Right renal pelvis (tissue), 4 donors: ENCODE data around the gene POU2F1. TPM values are rescaled to one million over a fixed set of nuclear protein-coding genes. Genes with fewer than 3 reads are reported as not detected.
A peak's percentile ranks its signal among the peaks of the same experiment; 100 is the strongest.

Experiments
- DNase-seq, 4 donors: peaks; one replicate each; pipeline ENCODE4 v3.0.0-alpha.2; 2013; ENCODE audit warnings: low read depth in 4 of 4, low spot score in 3 of 4, missing footprints in 1 of 4
- polyA plus RNA-seq, 4 donors: library from polyadenylated mRNA; unstranded; fragments of 120-200 nt; gene quantifications; one replicate each; pipeline ENCODE4 v1.2.1, GENCODE V29; 2013; ENCODE audit not compliant: insufficient read length in 4 of 4

Gene POU2F1
- polyA plus RNA-seq, 4 donors, result 13.0 to 17.5 (median 16.0) TPM

DNA sequence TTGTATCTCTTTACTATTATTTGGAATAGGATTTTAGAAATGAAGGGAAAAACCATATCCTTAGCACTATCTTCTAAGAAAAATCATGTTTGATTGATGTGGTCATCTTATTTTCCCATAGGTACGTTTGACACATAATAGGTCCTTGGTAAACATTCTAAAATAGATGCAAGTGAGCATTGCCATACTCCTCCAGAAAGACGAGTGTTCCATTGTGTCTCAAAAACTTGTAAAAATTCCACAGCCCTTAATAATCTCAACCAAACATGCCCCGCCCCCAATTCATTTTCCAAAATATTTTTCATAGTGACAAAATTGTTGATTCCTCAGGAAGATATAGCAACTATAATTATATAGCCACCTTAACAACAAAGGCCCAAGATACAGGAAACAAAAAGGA, 184.2 kb downstream of the POU2F1 start:
- DNase-seq, result no peak

DNA sequence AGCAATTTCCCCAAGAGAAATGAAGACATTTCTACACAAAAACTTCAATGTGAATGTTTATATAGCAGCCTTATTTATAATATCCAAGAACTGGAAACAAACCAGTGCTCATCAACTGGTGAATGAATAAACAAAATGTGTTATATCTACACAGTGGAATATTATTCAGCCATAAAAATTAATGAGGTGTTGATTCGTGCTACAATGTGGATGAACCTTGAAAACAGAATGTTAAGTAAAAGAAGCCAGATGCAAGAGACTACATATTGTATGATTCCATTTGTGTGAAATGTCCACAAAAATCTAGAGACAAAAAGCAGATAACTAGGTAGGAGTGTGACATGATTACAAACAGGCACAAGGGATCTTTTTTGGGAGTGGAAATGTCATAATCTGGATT, 187.7 kb downstream of the POU2F1 start:
- no peak for DNase-seq

DNA sequence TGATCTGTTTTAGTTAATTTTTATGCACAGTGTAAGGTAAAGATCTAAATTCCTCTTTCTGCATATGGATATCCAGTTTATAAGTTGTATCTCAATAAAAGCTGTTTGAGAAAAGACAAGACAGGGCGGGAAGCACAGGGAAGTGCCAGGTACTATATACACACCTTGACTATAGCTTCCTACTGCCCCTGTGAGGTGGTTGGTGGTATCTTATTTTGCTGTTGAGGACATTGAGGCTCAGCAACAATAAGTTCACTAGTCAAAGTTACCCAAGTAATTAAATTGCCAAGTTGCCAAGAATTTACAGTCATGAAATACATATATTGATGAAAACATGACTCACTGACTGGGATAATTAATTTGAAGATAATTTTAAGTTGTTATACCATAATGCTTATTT, 188.5 kb downstream of the POU2F1 start:
- no peak for DNase-seq

DNA sequence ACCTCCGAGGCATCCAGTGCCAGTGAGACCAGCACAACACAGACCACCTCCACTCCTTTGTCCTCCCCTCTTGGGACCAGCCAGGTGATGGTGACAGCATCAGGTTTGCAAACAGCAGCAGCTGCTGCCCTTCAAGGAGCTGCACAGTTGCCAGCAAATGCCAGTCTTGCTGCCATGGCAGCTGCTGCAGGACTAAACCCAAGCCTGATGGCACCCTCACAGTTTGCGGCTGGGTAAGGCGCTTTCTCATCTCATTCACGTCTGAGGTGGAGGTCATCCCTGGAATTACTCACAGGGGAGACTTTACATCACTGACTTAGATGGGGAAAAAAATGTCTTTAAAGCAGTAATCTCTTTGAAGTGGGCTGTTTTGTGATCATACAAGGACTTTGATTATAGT, 191.4 kb downstream of the POU2F1 start:
- DNase-seq, result no peak

DNA sequence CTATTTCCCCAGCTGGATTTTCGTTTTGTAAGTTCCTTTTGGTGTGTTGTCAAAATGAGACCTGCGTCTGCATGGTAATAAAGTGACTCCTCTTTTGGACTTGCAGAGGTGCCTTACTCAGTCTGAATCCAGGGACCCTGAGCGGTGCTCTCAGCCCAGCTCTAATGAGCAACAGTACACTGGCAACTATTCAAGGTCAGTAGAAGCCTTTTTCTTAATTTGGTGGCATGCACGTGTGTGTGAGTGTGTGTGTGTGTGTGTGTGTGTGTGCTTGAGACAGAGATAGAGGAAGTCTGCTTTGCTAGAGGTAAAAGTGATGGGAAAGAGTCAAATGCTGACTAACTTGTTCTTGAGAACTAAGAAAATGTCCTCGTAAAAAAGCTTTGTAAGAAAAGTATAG, 192.2 kb downstream of the POU2F1 start:
- DNase-seq, result no peak

GRCh38 chr1:167413328-167413727, 192.6 kb downstream of the POU2F1 start:
- DNase-seq, result no peak

GRCh38 chr1:167416506-167416905, 195.8 kb downstream of the POU2F1 start:
- no peak for DNase-seq

DNA sequence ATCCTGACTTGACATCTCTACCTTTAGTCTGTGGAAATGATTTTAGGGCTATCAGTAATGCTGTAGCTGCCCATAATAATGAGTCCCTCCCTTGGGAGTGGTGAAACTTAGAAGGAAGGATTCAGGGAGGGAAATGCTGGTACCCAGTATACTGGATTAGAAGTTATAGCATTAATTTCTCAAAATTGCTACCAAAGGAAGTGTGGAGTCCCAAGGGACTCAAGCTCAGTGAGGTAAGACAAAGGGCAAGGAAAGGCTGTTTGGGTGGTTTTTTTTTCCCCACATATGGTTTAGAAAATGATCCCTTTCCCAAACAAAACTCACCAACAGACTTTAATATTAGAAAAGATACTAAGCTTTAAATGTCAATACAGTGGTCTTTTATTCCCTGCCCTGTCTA, 197.7 kb downstream of the POU2F1 start:
- DNase-seq, result no peak

DNA sequence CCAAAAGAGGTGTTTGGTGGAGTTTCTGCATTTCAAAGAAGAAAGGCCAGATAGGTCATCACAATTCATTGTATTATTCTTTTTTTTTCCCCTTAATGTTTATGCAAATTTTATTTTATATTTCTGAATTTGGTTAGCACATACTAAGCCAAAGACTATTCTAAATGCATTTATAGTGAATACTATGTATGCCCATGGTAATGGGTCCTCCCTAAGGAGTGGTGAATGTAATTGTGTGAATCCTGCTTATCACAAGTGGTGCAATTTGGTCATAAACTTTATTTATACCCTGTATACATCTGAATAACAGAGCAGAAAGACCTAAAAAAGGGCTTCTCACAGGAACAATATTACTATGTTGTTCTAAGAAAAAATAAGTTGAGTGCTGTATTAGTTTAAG, 198.6 kb downstream of the POU2F1 start:
- DNase-seq, result no peak

- DNase-seq, result no peak
These were observed 199.8 kb downstream of the POU2F1 start for GRCh38 chr1:167420510-167420909.

DNA sequence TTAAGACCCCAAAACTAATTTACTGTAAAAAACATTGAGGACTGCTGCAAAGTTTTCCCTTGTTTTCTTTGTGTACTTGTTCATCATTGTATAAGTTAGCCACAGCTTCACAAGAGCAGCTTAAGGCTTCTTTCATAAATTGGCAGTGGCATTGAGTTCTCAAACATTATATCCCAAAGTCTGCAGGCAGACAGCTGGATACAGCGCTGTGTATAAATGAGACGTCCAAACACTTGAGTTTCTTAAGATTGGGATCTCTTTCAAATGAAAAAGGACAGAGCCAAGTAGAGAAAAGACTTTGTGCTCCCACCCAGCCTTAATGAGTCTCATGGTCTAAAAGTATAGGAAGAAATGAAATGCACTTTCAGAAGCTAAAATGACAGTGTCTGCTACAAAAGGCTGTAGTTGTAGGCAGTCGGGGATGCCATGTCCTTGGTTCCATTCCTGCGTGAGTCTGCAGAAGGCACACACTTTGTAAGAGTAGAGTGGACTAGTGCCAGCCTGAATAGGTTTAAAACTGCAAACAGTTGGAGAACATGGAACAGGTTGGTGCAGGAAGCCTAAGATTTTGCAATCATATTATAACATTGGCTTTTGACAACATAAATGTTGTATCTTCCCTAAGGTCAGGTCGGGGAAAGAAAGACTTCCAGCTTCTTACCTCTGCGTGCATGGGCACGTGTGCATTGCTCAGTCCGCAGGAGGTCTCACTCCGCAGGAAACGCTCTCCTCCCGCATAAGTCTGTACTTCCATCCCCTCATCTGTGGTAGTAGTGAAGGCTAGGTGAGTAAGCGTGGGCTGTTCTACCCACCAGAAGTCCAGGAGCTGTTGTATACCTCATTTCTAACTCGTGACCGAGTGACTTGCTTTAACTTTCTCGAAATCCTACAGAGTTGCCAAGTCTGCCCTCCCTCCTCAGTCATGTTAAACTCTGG, 203.3 kb downstream of the POU2F1 start:
- no peak for DNase-seq

DNA sequence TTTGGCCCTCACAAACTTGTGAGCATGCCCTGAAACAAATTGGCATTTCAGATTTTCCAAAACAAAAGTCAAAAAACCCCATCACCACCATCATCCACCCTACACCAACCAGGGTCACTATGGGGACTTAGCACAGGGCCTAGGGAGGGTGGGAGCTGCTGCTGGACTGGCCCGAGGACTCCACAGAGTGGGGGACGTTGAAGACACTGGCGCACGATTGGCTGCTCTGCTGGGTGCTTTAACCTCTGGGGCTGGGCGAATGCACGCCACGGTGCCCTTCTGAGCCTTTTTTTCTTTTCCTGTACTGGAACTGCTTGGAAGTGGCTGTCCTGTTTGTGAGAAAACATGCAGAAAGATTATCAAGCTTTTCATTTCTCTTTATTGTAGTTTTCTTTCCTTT, 204.8 kb downstream of the POU2F1 start:
- no peak for DNase-seq

GRCh38 chr1:167426716-167427115, 206.0 kb downstream of the POU2F1 start:
- no peak for DNase-seq

DNA sequence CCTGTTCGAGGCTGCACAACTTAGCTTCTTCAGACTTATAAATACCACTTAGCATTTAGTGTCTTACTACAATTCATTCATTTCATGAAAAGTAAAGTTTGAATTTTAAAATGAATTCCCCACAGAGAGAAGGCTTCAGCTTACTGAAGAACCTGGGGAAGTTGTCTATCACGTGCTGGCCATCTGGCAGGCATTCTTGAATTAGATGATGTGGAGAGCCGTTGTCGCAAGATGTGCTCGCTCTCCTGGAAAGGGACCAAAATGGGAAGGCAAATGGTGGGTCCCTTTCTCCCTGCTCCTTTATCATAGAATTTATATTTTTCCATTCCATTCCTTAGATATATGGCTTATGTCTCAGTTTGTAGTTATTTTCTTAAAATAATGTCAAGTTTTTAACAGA, 207.2 kb downstream of the POU2F1 start:
- DNase-seq, result no peak

- DNase-seq, result no peak
These were observed 207.7 kb downstream of the POU2F1 start for GRCh38 chr1:167428395-167428794.

GRCh38 chr1:167429612-167430011, 208.9 kb downstream of the POU2F1 start:
- no peak for DNase-seq

DNA sequence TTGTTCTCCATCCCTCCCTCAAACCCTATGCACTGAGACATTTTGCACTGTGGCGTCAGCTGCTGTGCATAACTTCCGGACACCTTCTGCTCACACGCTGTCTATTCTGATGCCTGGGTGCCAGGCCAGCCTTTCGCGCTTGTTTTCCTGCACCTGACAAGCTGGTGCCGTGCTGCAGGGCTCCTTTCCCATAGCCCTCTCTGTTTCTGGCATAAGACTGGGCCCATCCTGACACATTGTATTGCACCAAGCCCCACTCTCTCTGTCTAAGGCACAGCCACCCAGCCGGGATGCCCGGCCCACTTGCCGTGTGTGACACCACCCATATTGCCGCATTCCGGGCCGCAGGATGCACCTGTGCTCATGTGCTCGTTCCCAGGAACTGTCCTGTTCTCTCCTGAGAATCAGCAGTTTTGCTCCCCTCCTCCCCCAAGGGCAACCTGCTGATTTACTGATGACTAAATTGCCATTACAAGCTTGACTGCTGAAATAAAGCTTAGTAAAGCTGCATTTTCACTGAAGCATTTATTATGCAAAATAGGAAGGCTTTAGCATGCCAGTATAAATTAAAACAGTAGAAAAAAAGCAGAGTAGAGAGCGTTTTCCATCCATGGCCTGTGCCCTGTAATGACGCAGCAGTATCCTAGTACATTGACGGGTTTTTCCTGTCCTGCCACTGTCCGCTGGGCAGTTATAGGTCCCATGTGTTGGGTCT, 209.6 kb downstream of the POU2F1 start:
- peak in 1 of 4 donors; percentile 10 for DNase-seq

DNA sequence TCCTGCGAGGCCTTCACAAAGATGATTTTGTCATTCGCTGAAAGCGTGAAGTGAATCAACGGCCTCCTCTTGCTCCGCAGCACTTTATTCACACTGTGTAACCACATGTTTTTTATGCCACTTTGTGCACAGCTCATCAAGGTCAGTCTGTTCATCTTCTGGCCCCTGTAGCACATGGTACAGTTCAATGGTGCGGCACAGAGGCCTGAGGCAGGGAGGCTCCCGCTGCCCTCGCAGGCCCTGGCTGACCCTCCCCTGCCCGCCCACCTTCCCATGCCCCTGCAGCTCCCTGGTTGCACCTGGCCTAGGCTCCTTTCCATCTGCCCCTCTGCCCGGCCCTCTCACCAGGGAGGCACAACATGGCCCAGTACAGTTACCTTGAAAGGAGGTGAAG, 210.2 kb downstream of the POU2F1 start:
- no peak for DNase-seq

GRCh38 chr1:167431261-167431908, 210.7 kb downstream of the POU2F1 start:
- DNase-seq, result no peak

- no peak for DNase-seq
These were observed 211.4 kb downstream of the POU2F1 start for GRCh38 chr1:167431909-167432650.

DNA sequence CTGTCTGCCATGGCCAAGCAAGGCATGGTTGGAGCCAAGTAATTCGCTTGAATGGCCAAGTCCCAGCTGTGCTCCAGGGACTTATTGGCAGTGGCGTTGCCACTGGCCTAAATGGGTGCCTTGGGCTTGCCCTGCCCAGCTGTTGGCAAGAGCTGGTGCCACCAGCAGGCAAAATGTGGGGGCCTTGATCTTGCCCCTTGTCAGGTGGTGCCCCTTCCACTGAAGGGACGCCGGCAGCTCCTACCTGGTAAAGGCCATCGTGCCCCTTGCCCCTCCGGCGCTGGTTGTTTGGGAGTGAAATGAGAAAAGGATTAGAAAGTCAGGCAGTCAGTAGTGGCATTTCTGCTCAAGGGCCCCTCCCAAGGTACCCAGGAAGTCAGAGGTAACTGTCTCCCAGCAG, 212.1 kb downstream of the POU2F1 start:
- DNase-seq, result no peak
